Smooth muscle cell (in vitro differentiated cells): ENCODE results near the gene ZDHHC12. TPM values are rescaled to one million over a fixed set of nuclear protein-coding genes. Genes with fewer than 3 reads are reported as not detected.

Experiments
- DNase-seq: peaks from one replicate; lab custom pipeline; 2025; ENCODE audit not compliant: unreplicated experiment; lab: John Stamatoyannopoulos, UW
- H2AFZ ChIP-seq: fragments of 200-600 bp; sonication (generic); 2 replicates; pipeline ENCODE4 v1.6.0; 2016; ENCODE audit warnings: antibody characterized with exemption, low read depth, mild to moderate bottlenecking
- H3F3A ChIP-seq: fragments of 200-600 bp; sonication (generic); 2 replicates; pipeline ENCODE4 v1.6.0; 2017; ENCODE audit warnings: antibody characterized with exemption, low read depth
- H3K27ac ChIP-seq: fragments of 200-600 bp; sonication (generic); 2 replicates; pipeline ENCODE4 v1.5.1; 2016; ENCODE audit warnings: low read depth, mild to moderate bottlenecking
- H3K27me3 ChIP-seq: fragments of 200-600 bp; sonication (generic); 2 replicates; pipeline ENCODE4 v1.6.1; 2016; ENCODE audit warnings: low read depth, mild to moderate bottlenecking
- H3K36me3 ChIP-seq: fragments of 200-600 bp; sonication (generic); 2 replicates; pipeline ENCODE4 v1.5.1; 2016; ENCODE audit warnings: low read depth
- H3K4me1 ChIP-seq: fragments of 200-600 bp; sonication (generic); 2 replicates; pipeline ENCODE4 v1.5.1; 2016; ENCODE audit warnings: low read depth
- H3K4me2 ChIP-seq: fragments of 200-600 bp; sonication (generic); 2 replicates; pipeline ENCODE4 v1.6.0; 2016; ENCODE audit warnings: mild to moderate bottlenecking
- H3K4me3 ChIP-seq: fragments of 200-600 bp; sonication (generic); 2 replicates; pipeline ENCODE4 v1.5.1; 2016; ENCODE audit warnings: mild to moderate bottlenecking
- H3K79me2 ChIP-seq: fragments of 200-600 bp; sonication (generic); 2 replicates; pipeline ENCODE4 v1.6.0; 2016; ENCODE audit warnings: low read depth, mild to moderate bottlenecking
- H3K9ac ChIP-seq: fragments of 200-600 bp; sonication (generic); 2 replicates; pipeline ENCODE4 v1.6.0; 2016; ENCODE audit warnings: low read depth
- H3K9me3 ChIP-seq: fragments of 200-600 bp; sonication (generic); replicated peaks from 2 replicates; pipeline ENCODE4 v1.5.1; 2016; ENCODE audit warnings: low read depth
- H4K20me1 ChIP-seq: fragments of 200-600 bp; sonication (generic); 2 replicates; pipeline ENCODE4 v1.6.0; 2016; ENCODE audit warnings: low read depth
- CTCF ChIP-seq: fragments of 200-600 bp; sonication (generic); IDR thresholded peaks from 2 replicates; pipeline ENCODE4 v1.5.1; 2017; ENCODE audit warnings: borderline replicate concordance, mild to moderate bottlenecking, antibody characterized with exemption; ENCODE audit not compliant: insufficient read depth, poor library complexity, severe bottlenecking
- WGBS: methylation state at CpG from one replicate; pipeline ENCODE4 v1.1.7; 2016; ENCODE audit warnings: low lambda C conversion rate; 5-methylcytosine and 5-hydroxymethylcytosine counted together
- polyA plus RNA-seq: library from polyadenylated mRNA; unstranded; fragments of >200 nt; fragmentation: Nextera tagmentation; extraction: Ambion mirVana; gene quantifications from 2 replicates; pipeline ENCODE4 v1.2.1, GENCODE V29; 2016
- total RNA-seq: library from RNA; depleted of rRNA; stranded (reverse); fragments of >200 nt; gene quantifications from 2 replicates; pipeline ENCODE4 v1.2.3, GENCODE V29; 2014

The ZDHHC12 gene
- total and polyA plus RNA-seq, 2 experiments from 2014 or later = 20.8 to 31.3 TPM

- Histone ChIP-seq H3K4me2 (peak overlapping the region; percentile 99), H2AFZ (no peak overlapping the region), H3F3A (peaks cover 28% of the 10 kb centered on the region), H3K4me3 (peak overlapping the region; percentile 92), H3K27ac (peak overlapping the region; percentile 61), H3K79me2 (peaks cover 49% of the 10 kb centered on the region), H3K27me3 (no peaks in the 10 kb centered on the region), H3K36me3 (peaks cover 10% of the 10 kb centered on the region), H3K9ac (peak overlapping the region; percentile 78), H4K20me1 (peaks cover 45% of the 10 kb centered on the region), H3K9me3 (no peaks in the 10 kb centered on the region), H3K4me1 (peaks cover 30% of the 10 kb centered on the region)
- DNase-seq = no peak
- under 1% methylated on average over 27 of the region's 83 CpGs for WGBS
- TF ChIP-seq CTCF = no peak
These were observed 33.9 kb downstream of the ZDHHC12 start for GRCh38 chr9:128689820-128690683.

- Histone ChIP-seq H3K36me3 (peaks cover 10% of the 10 kb centered on the region), H3K27ac (peak overlapping the region; percentile 80), H3K4me1 (peaks cover 37% of the 10 kb centered on the region), H3K4me2 (peak overlapping the region; percentile 80), H3K27me3 (no peaks in the 10 kb centered on the region), H3F3A (peaks cover 27% of the 10 kb centered on the region), H2AFZ (peak overlapping the region; percentile 54), H3K9me3 (no peaks in the 10 kb centered on the region), H4K20me1 (peaks cover 43% of the 10 kb centered on the region), H3K9ac (peak overlapping the region; percentile 79), H3K4me3 (peak overlapping the region; percentile 84), H3K79me2 (peaks cover 49% of the 10 kb centered on the region)
- WGBS = 1% methylated on average over 14 of the region's 80 CpGs
- peak; percentile 73 for DNase-seq
- no peak for TF ChIP-seq CTCF
These were observed 34.6 kb downstream of the ZDHHC12 start for GRCh38 chr9:128689293-128689774.

DNA sequence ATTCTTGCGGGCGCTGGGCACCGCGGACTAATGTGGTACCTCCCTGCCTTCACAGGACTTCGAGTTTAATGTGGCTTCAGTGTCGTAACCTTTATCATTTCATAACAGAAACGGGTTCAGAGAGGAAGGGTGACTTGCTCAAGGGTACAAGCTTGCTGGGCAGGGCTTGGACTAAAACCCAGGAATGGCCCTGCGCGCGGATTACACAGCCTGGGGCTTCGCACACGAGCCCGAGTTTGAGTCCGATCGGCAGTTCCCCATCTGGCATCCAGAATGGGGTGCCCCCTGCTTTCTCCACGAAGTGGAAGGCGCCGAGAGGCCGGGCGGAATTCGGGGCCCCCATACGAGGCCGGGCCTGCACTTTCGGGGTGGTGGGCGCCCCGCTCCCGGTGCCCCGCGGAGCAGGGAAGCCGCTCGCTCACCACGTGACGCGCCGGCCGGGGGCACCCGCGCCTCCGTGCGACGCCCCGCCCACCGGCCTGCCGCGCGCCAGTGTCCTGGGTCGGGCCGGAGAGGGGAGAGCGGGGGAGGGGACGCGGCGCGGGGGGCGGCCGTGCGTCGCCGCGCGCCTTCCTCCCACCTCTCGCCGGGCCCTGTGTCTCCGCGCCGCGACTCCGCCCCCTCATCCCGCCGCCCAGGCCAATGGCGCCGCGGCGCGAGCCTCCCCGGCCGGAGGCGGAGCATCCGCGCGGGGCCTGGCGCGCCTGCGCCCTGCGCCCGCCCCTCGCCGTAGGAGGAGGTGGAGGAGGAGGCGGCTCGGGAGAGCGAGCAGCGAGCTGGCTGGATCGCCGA is 35.2 kb downstream of the ZDHHC12 start, which contains the start of gene SET:
Gene SET (plus strand): TSS at position 722 of the 792 bp plus-strand sequence. CDS start 361 bp downstream, outside the sequence.
- DNase-seq = peak; percentile 82
- Histone ChIP-seq H3K79me2 (peaks cover 49% of the 10 kb centered on the region), H3K27me3 (no peaks in the 10 kb centered on the region), H3K9ac (peak within 1 kb of the TSS; percentile 79), H3K36me3 (peaks cover 10% of the 10 kb centered on the region), H3K4me3 (peak within 1 kb of the TSS; percentile 92), H2AFZ (peak within 1 kb of the TSS; percentile 83), H3K27ac (peak within 1 kb of the TSS; percentile 80), H3K4me1 (peaks cover 37% of the 10 kb centered on the region), H3K4me2 (peak within 1 kb of the TSS; percentile 99), H3K9me3 (no peaks in the 10 kb centered on the region), H4K20me1 (peaks cover 37% of the 10 kb centered on the region), H3F3A (peaks cover 22% of the 10 kb centered on the region)
- 8% methylated on average over 22 of the region's 93 CpGs for WGBS
- TF ChIP-seq CTCF = no peak
